ENCODE results near the gene LACTB.

Gene LACTB

DNA sequence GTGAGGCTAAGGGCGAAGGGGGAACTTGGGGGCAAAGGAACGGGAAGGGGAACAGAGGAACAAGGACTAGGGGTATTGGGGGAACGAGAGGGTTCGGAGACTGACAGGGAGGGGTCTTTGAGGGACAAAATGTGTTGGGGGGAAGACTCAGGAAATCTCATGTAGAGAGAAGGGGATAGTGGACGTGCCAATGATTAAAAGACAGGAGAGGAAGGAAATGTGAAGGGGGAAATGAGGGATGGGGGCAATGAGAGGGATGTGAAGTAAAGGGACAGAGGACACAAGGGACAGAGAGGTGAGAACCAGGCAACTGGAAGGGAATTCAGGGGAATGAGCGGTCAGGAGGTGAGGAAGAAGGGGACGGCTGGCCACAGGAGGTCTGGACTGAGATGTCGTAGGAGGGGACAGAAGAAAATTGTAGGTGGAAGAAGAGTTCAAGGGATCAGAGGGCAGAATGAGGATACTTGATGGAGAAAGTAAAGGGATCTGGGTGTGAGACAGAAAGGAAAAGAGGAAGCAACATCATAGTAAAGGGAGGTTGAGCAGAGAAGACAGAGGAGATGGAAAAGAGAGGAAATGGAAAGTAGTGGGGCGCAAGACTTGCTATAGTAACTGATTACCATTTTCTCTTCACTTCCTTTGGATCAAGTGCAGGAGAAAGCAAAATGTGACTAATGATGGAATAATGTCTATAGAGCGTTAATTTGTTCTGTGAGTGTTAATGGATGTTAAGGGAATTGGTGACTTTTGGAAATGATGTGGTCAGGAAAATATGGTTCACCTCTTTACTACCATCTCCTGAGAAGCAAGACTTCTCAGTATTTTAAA lies 68.5 kb downstream of the LACTB start:
- Mint-ChIP-seq H3K9me3 (no peaks in the 10 kb centered on the region), H3K27me3 (ENCODE audit: low read depth) (no peaks in the 10 kb centered on the region), H3K27ac (peak overlapping the region; percentile 56 to 93 (median 93)), H3K4me3 (peak overlapping the region; percentile 92 to 94 (median 93)), H3K4me1 (peaks cover 47% of the 10 kb centered on the region), H3K36me3 (ENCODE audit: low read depth) (no peaks in the 10 kb centered on the region)
- TF ChIP-seq, protein P1, sequence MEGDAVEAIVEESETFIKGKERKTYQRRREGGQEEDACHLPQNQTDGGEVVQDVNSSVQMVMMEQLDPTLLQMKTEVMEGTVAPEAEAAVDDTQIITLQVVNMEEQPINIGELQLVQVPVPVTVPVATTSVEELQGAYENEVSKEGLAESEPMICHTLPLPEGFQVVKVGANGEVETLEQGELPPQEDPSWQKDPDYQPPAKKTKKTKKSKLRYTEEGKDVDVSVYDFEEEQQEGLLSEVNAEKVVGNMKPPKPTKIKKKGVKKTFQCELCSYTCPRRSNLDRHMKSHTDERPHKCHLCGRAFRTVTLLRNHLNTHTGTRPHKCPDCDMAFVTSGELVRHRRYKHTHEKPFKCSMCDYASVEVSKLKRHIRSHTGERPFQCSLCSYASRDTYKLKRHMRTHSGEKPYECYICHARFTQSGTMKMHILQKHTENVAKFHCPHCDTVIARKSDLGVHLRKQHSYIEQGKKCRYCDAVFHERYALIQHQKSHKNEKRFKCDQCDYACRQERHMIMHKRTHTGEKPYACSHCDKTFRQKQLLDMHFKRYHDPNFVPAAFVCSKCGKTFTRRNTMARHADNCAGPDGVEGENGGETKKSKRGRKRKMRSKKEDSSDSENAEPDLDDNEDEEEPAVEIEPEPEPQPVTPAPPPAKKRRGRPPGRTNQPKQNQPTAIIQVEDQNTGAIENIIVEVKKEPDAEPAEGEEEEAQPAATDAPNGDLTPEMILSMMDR (IDR thresholded peaks at IDR 0.05; ENCODE audit: unreplicated experiment in 3 of 3), result no peak

DNA sequence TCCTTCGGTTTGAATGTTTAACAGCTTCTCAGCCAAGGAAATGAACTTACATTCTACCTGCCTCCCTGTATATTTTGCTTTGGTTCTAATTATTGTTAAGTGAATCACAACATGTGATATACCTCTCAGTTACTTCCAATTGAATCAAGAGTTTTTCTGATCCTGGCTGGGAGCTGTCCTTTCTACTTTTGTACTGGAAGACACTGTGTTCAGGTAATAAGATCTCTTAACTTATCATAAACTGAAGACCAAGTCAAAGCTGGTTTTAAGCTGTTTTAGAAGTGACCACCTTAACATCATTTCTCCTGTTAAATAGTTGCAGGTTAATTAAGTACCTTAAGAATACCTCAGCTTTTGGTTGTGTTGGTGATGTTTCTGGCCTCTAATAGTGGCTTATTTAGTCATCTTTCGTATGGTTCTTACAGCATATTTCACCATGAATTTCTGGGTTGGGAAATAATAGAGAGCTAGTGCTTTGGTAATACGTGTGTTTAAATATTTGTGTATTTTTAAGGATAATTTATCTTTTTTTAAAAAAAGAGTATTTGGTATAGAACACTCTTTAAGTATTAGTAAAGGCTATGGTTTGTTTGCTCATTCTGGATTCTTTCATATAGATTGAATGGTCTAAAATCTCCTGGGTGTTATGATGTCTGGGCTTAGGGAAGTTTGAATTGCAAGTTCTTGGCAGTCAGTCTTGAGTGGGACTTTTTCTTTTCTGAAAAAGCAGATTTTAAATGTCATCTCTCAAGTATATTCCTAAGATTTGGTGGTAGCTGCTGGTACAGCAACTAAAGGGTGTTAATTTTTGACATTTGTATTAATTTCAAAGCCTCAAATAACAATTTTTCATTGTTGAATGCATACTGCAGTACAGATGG lies 69.3 kb downstream of the LACTB start:
- Mint-ChIP-seq H3K9me3 (no peaks in the 10 kb centered on the region), H3K4me3 (peak overlapping the region; percentile 92 to 94 (median 93)), H3K27ac (peak overlapping the region in 2 of 3 experiments; percentile 3 to 93), H3K36me3 (ENCODE audit: low read depth) (no peaks in the 10 kb centered on the region), H3K4me1 (peaks cover 52% of the 10 kb centered on the region), H3K27me3 (ENCODE audit: low read depth) (no peaks in the 10 kb centered on the region)
- TF ChIP-seq, protein P1 (IDR thresholded peaks at IDR 0.05; ENCODE audit: unreplicated experiment in 3 of 3), result no peak

Measured in nephron (organoid).